ENCODE results near the gene ZBTB48.

DNA sequence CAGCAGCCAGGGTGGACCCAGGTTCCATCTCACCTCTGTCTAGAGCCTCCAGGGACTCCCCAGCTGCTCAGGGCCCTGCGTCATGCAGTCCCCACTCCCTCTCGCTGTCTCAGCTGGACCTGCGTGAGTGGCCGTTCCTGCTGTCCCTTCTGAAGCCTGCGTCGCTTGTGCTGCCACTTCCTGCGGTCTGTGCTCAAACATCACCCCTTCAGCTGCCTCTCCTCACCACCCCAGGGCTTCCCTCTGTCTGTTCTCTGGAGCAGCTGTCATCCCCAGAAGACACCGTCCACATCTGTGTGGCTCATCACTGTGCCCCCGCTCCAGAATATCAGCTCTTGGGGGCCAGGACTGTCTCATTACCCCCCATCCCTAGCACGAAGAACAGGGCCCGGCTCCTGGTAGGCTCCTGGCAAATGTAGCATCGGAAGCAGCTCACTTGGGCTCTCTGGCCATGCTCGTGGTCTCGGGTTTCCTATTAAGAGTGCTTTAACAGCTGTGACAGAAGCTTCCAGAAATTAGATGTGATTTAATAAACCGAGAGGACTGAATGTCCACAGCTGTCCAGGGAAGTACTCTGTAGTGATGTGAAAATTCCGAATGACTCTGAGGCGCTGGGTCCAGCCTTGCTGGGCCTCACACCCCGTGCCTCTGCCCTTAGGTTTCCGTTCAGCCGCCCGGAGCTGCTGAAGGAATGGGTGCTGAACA lies 48.2 kb downstream of the ZBTB48 start:
- TF ChIP-seq, protein P1, sequence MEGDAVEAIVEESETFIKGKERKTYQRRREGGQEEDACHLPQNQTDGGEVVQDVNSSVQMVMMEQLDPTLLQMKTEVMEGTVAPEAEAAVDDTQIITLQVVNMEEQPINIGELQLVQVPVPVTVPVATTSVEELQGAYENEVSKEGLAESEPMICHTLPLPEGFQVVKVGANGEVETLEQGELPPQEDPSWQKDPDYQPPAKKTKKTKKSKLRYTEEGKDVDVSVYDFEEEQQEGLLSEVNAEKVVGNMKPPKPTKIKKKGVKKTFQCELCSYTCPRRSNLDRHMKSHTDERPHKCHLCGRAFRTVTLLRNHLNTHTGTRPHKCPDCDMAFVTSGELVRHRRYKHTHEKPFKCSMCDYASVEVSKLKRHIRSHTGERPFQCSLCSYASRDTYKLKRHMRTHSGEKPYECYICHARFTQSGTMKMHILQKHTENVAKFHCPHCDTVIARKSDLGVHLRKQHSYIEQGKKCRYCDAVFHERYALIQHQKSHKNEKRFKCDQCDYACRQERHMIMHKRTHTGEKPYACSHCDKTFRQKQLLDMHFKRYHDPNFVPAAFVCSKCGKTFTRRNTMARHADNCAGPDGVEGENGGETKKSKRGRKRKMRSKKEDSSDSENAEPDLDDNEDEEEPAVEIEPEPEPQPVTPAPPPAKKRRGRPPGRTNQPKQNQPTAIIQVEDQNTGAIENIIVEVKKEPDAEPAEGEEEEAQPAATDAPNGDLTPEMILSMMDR (conservative IDR thresholded peaks at IDR 0.05; ENCODE audit: low read depth, low read length), result no peak
- TF ChIP-seq EZH2 (IDR thresholded peaks at IDR 0.05; ENCODE audit: borderline replicate concordance, low read depth, low read length, poor library complexity, severe bottlenecking), result no peak

Measured in A673 (cell line).